Measurements from ENCODE around the gene TF.

TF gene
- long read RNA-seq, partial matches to known transcripts = 1 of 6 reads
- long read RNA-seq, other reads (novel, unspliced or antisense) = 5 of 6 reads

GRCh38 chr3:133745981-133746711 lies at the start of gene TF:
Gene TF, plus strand, starts transcription at chr3:133746393. Its CDS starts 48 bp downstream, at chr3:133746441.
- peak in 1 of 2 experiments; percentile 21 for DNase-seq (ENCODE audit: low read depth in 1 of 2, low spot score in 1 of 2)
- no peak within 1 kb of the TSS for H3K27ac ChIP-seq (replicated peaks)
- H3K4me3 ChIP-seq (replicated peaks; ENCODE audit: insufficient read depth, low read length) = no peak within 1 kb of the TSS; the same call in 1 of the 2 replicates
- TF ChIP-seq POLR2AphosphoS5 (IDR thresholded peaks at IDR 0.05; ENCODE audit: low read depth) = no peak
- TF ChIP-seq GABPA (IDR thresholded peaks at IDR 0.05; ENCODE audit: low read depth) = no peak
- no peak for TF ChIP-seq SPI1 (IDR thresholded peaks at IDR 0.05; ENCODE audit: borderline replicate concordance, low read depth)
- H3K27me3 ChIP-seq (ENCODE audit: insufficient read depth, poor library complexity, severe bottlenecking) = peaks cover 26% of the 10 kb centered on the region

- no peak for DNase-seq (ENCODE audit: low read depth in 1 of 2, low spot score in 1 of 2)
- Histone ChIP-seq H3K4me3 (replicated peaks; ENCODE audit: insufficient read depth, low read length) (no peak overlapping the region), H3K27ac (replicated peaks) (no peak overlapping the region), H3K27me3 (ENCODE audit: insufficient read depth, poor library complexity, severe bottlenecking) (no peaks in the 10 kb centered on the region)
- TF ChIP-seq REST (IDR thresholded peaks at IDR 0.05; ENCODE audit: insufficient replicate concordance, low read depth) = no peak
- TF ChIP-seq POLR2AphosphoS5 (IDR thresholded peaks at IDR 0.05; ENCODE audit: low read depth) = no peak
- no peak for TF ChIP-seq GABPA (IDR thresholded peaks at IDR 0.05; ENCODE audit: low read depth)
- TF ChIP-seq SPI1 (IDR thresholded peaks at IDR 0.05; ENCODE audit: borderline replicate concordance, low read depth) = no peak
- no peak for TF ChIP-seq CTCF (IDR thresholded peaks at IDR 0.05; ENCODE audit: insufficient read depth, low read length)
These were observed 48.2 kb upstream of the TF start for GRCh38 chr3:133697960-133698359.

- no peak overlapping the region for H3K4me3 ChIP-seq (replicated peaks; ENCODE audit: insufficient read depth, low read length)
- H3K27me3 ChIP-seq (ENCODE audit: insufficient read depth, poor library complexity, severe bottlenecking) = peaks cover 3% of the 10 kb centered on the region
- DNase-seq (ENCODE audit: low read depth in 1 of 2, low spot score in 1 of 2) = no peak
- H3K27ac ChIP-seq (replicated peaks) = no peak overlapping the region
- TF ChIP-seq CTCF (IDR thresholded peaks at IDR 0.05; ENCODE audit: insufficient read depth, low read length) (no peak), POLR2AphosphoS5 (IDR thresholded peaks at IDR 0.05; ENCODE audit: low read depth) (no peak), GABPA (IDR thresholded peaks at IDR 0.05; ENCODE audit: low read depth) (no peak), SPI1 (IDR thresholded peaks at IDR 0.05; ENCODE audit: borderline replicate concordance, low read depth) (no peak), REST (IDR thresholded peaks at IDR 0.05; ENCODE audit: insufficient replicate concordance, low read depth) (no peak)
These were observed 46.7 kb upstream of the TF start for GRCh38 chr3:133699467-133699866.

- Histone ChIP-seq H3K4me3 (replicated peaks; ENCODE audit: insufficient read depth, low read length) (no peak overlapping the region), H3K27ac (replicated peaks) (no peak overlapping the region), H3K27me3 (ENCODE audit: insufficient read depth, poor library complexity, severe bottlenecking) (peaks cover 3% of the 10 kb centered on the region)
- TF ChIP-seq POLR2AphosphoS5 (IDR thresholded peaks at IDR 0.05; ENCODE audit: low read depth) (no peak), GABPA (IDR thresholded peaks at IDR 0.05; ENCODE audit: low read depth) (no peak)
- no peak for DNase-seq (ENCODE audit: low read depth in 1 of 2, low spot score in 1 of 2)
These were observed 46.3 kb upstream of the TF start for GRCh38 chr3:133699903-133700302.
